Camera-type eye (tissue), 1 donor: ENCODE measurements around the gene ZNF385B. TPM values are rescaled to one million over a fixed set of nuclear protein-coding genes. Genes with fewer than 3 reads are reported as not detected.

Experiments used
- total RNA-seq: library from RNA; depleted of rRNA; stranded (reverse); fragments of >200 nt; gene quantifications from one replicate; pipeline ENCODE4 v1.2.3, GENCODE V29; 2014

ZNF385B gene
- total RNA-seq, result 30.8 TPM

DNA sequence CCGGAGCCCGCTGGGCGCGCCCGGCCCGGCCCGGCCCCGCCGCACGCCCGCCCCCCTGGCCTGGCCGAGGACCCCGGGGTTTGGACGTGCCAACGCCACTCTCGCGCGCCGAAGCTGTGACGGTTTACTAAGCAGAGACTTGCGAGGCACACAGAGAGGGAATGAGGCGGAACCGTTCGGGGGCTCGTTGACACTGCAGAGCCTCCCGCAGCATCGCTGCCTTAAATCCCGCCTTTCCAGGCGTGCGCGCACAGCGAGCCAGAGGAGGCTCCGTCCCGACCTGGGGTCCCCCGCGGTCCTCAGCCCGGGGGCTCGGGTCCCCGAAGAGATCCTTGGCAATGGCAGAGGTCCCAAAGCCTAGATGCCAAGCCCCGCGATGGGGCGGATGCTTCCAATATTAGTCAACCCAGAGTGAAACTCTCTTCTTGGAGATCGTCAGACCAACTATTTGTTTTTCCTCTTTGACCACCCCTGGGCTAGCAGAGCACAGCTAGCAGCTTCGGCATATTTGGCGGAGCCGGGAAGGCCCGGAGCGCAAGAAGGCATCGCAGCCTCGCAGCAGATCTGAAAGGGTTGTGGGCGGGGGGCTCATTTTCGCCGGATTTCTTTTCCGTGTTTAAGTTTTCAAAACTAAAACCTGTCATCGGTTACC is at the start of gene ZNF385B:
ZNF385B (minus strand) TSS at position 197 of the 652 bp plus-strand sequence.

Other genes with a start within 250 kb of the ZNF385B start
- 35.2 TPM for gene CWC22, start 145.7 kb upstream of the ZNF385B start, total RNA-seq